NCI-H1417 treated with DMSO at 0.1 percent for 48 hours (cell line): Measurements from ENCODE around the gene ADAT1.

Experiments used
- DNase-seq: peaks from one replicate; lab custom pipeline; 2025; lab: John Stamatoyannopoulos, UW

The ADAT1 gene

DNA sequence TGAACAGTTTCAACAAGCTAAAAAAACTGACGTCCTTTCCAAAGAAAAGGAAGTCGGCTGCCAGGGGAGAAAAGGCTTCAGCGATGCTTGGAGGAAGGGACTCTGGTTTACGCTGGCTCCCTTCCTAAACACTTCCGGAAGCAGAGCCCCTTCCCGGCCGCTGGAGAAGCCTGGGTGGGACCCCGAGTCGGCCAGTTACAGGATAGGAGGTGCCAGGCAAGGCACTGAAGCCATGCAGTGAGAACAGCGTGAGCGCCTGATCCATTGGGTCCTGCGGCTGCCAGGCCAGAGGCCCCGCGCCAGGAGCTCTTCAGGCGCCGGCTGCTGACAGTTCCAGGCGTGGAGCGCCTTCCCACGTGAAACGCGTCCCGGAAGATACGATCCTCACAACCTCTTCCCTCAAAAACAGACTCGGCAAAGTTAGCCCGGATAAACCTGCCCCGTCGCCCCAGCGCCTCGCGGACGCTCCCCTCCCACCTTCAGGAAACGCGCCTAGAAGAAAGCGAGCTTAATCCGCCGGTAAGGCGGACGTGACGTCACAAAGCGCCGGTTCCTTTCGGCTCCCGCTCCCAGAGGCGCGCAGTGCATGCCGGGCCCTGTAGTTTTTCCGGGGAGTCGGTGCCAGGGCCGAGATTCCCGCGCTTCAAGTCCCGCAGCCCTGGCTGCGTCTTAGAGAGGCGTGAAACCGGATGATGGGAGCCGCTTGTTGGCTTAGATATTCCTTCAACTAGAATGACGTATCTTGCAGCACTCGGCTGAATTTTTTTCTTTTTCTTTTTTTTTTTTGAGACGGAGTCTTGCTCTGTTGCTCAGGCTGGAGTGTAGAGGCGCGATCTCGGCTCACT is at the start of gene ADAT1:
TSS of gene ADAT1 (minus strand) at position 521 of the 845 bp plus-strand sequence. CDS start 2,482 bp downstream, outside the sequence.
- peak; percentile 35 for DNase-seq

GRCh38 chr16:75667503-75667902 is 44.4 kb upstream of the ADAT1 start:
- DNase-seq: no peak

DNA sequence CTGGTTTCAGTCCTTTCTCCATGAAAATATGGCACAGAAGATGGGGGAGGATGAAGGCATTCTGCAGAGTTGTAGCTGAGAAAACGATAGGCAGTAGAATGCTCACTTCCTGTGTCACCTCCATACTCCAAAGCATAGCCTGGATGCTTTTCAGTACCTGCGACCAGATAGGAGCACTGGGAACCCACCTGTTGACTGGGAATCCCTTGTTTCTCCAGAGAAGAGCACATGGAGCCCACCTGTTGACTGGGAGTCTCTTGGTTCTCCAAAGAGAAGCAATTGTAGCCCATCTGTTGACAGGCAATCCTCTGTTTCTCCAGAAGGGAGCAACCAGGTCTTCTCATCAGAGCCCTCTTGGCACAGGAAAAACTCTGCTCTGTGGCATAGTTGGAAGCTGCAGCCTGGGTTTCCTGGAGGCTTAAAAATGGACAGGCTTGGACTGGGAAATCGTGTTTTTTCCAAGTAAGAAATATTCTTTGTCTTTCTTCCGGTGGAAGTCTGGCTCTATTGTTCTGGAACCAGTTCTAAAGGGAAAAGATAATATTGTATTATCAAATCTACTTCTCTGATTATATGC is 37.7 kb upstream of the ADAT1 start:
- no peak for DNase-seq

- no peak for DNase-seq
Measured at GRCh38 chr16:75660321-75660720, 37.2 kb upstream of the ADAT1 start.

- DNase-seq: no peak
Measured at GRCh38 chr16:75658175-75658574, 35.1 kb upstream of the ADAT1 start.

DNA sequence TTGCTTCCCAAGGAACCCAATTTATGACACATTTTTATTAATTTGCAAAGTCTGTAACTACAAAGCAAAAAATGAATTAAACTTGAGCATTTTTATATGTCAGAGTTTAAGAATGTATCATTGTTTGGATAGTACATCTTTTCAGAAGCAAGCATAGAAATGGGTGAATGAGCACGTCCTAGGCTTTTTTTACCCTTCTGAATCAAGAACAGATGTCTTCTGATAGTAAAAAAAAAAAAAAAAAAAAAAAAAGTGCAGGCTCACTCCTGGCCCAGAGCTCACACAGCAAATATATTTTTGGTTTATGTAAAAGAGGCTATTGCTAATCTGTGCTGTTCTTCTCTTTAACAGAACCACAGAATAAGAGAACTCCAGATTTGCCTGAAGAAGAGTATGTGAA is 30.8 kb upstream of the ADAT1 start:
- no peak for DNase-seq

DNA sequence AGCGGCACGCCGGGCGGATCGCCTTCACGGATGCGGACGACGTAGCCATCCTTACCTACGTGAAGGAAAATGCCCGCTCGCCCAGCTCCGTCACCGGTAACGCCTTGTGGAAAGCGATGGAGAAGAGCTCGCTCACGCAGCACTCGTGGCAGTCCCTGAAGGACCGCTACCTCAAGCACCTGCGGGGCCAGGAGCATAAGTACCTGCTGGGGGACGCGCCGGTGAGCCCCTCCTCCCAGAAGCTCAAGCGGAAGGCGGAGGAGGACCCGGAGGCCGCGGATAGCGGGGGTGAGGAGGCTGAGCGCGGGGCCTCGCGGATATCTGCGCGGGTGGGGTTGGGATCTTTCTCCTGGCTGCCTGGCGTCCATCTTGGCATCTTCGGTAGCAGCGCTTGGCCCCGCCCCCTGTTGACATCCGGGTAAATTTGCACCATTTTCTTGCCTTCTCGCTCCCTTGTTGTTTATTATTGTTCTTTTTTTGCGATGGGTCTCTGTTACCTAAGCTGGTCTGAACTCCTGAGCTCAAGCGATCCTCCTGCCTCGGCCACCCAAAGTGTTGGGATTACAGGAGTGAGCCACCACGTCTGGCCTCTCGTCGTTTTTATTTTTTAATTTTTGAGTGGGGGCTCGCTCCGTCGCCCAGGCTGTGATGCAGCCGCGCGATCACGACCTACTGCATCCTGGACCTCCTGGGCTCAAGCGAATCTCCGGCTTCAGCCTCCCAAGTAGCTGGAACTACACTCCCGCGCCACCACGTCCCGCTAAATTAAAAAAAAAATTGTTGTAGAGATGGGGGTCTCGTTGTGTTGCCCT is 25.4 kb upstream of the ADAT1 start:
- no peak for DNase-seq

DNA sequence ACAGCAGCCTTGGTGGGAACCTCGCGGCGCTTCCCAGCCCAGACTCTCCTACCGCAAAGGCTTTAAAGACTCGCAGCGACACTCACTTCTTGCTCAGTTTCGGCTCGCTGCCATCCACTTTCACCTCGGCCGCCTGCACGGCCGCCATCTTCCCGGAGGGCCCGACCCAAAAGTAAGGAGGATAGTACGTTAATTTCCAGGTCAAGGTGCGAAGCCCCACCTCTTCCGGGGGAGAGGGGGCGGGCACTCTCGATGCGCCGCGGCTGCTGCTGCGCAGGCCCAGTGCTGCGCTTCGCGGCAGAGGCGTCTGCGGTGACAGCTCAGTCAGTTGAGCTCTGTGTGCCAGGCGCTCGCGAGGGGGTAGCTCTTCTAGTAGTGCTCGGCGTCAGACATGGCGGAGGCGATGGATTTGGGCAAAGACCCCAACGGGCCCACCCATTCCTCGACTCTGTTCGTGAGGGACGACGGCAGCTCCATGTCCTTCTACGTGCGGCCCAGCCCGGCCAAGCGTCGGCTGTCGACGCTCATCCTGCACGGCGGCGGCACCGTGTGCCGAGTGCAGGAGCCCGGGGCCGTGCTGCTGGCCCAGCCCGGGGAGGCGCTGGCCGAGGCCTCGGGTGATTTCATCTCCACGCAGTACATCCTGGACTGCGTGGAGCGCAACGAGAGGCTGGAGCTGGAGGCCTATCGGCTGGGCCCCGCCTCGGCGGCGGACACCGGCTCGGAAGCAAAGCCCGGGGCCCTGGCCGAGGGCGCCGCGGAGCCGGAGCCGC is 24.6 kb upstream of the ADAT1 start, which contains the start of the genes KARS1 and TERF2IP:
TSS of gene KARS1 (minus strand) at position 174 of the 773 bp plus-strand sequence. CDS start at position 148, 26 bp downstream.
TSS of gene TERF2IP (plus strand) at position 282 of the 773 bp plus-strand sequence. CDS start at position 392, 110 bp downstream.
- peak; percentile 73 for DNase-seq

DNA sequence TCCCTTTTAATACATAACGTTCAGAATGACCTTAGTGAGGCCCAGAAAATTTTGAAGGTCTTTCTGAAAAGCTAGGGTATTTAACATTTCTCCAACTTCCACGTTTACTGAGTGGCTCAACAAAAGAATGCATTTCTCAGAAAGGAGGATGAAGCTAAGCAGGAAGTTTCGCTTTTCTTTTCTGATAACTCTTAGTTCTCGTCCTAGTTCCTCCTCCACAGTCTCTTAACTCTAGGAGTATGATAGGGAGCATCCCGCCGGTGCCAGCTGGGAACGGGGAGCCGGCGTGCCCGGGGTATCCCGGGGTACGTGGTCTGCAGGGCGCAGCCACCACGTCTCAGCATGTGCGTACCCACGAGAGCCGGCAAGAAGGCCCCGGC is 24.0 kb upstream of the ADAT1 start:
- no peak for DNase-seq

GRCh38 chr16:75644240-75645012 is 21.3 kb upstream of the ADAT1 start:
- no peak for DNase-seq

DNA sequence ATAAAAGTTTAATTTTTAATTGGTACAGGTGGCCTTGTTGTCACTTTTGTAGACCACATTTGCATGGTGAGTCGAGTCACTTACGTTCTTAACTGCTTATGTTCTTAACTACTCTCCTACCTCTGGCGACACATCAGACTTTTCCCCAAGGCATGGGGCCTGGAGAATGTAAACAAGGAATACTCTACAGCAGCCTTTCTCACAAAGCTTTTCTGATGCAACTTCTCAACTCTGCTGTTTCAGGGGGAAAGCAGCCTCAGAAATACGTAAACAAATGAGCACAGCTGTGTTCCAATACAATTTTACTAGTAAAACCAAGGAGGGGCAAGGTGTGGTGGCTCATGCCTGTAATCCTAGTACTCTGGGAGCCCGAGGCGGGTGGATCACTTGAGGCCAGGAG is 17.5 kb upstream of the ADAT1 start:
- DNase-seq: no peak

DNA sequence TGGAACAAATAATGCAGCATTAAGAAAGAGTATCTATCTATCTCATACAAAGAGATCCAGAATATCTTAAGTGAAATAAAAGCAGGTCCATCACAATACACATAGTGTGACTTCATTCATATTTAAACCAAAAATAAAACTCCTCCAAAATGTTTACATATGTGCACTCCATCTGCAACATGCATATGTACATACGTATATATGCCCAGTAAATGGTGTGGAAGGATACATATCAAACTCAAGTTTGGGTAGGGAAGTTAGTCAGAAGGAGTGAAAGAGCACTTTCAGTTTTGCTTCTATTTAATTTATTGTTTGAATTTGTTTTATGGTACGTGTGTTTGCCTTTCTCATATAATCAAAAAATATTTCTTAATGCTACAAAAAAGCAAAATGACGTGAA is 12.0 kb upstream of the ADAT1 start:
- no peak for DNase-seq

DNA sequence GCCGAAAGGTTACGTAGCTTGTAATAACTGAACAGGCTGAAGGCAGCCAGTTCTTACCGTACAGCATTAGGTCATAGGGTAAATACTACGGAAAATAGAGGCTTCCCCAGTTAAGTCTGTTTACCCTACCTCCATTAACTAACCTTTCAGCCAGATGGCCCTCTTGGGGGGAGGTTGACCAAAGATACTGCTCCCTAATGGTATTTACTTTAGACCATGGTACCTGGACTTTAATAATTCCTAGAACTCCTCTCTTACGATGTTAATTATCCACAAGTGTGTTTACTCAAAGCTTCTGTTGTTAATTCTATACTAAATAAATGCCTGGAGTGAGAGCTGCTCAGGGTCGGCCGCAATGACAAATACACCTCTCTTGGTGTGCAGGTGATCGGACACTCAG is 9.8 kb upstream of the ADAT1 start:
- DNase-seq: peak; percentile 50

DNA sequence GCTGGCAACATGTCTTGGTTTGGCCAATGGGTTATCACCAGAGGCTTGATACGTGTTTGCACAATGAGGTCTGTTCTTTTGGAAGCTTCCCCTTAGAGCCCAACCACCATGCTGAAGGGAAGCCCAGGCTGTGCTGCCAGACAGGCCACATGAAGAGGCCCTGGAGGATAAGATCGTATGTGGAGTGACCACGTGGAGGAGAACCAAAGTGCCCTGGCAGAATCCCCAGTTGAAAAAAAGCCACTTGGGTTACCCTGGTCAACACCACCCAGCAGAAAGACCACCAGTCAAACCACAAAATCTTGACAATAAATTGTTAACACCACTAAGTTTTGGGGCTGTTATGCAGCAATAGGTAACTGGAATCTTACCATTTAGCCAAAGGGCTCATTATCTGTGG is 7.0 kb upstream of the ADAT1 start:
- DNase-seq: no peak

DNA sequence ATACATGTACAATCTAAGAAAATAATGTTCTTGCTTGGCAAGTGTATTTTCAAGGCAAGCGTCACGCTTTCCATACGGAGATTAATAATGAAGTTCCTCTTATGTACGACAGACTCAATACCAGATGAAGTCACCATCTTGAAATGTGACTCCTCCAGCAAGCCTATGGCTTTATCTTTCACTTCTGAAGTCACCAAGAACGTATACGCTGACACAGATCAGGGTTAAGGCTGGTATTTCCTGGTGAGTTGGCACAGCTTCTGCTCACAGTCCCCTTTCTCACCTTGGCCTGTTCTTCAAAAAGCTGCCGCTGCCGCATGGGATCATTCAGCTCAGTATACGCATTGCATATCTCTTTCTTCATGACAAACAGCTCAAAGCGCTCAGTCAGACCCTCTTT is 6.1 kb upstream of the ADAT1 start:
- DNase-seq: no peak

- no peak for DNase-seq
Measured at GRCh38 chr16:75628351-75628750, 5.3 kb upstream of the ADAT1 start.

GRCh38 chr16:75627851-75628250 is 4.8 kb upstream of the ADAT1 start:
- no peak for DNase-seq

- no peak for DNase-seq
Measured at GRCh38 chr16:75626806-75627205, 3.7 kb upstream of the ADAT1 start.

- no peak for DNase-seq
Measured at GRCh38 chr16:75624921-75625334, 1.8 kb upstream of the ADAT1 start.

GRCh38 chr16:75621170-75621477 is 2.0 kb downstream of the ADAT1 start:
- no peak for DNase-seq
